Measurements from ENCODE around the gene PINK1.

- TF ChIP-seq CTCF (conservative IDR thresholded peaks at IDR 0.05 in 1 of 2, IDR thresholded peaks at IDR 0.05 in 1 of 2; ENCODE audit: low read depth in 1 of 2, low read length in 2 of 2): no peak
- TF ChIP-seq EZH2 (IDR thresholded peaks at IDR 0.05; ENCODE audit: low read length, missing control alignments): no peak
Measured at GRCh38 chr1:20683614-20684013, 50.4 kb downstream of the PINK1 start.
